Spinal cord (tissue), 10 donors: ENCODE results near the gene TIMM23B. TPM values are rescaled to one million over a fixed set of nuclear protein-coding genes. Genes with fewer than 3 reads are reported as not detected.
"Not testable (repeated sequence)": the region's sequence is repeated elsewhere in the genome, so short reads cannot be mapped to it uniquely, and the experiment has no call there.

ENCODE experiments used
- DNase-seq, 6 donors: peaks; one replicate each; pipeline versions ENCODE4 v3.0.0 to v3.0.0-alpha.2; 2013 to 2015; ENCODE audit warnings: low spot score in 6 of 6, low read depth in 4 of 6
- H3K27ac ChIP-seq: one replicate; pipeline ENCODE4 v1.5.1; 2013; ENCODE audit warnings: low read depth, low read length, control low read depth
- H3K27me3 ChIP-seq: one replicate; pipeline ENCODE4 v1.6.1; 2013; ENCODE audit warnings: low read length; ENCODE audit not compliant: control insufficient read depth, insufficient read depth
- H3K36me3 ChIP-seq: one replicate; pipeline ENCODE4 v1.6.1; 2013; ENCODE audit warnings: low read length; ENCODE audit not compliant: control insufficient read depth, insufficient read depth
- H3K4me1 ChIP-seq: one replicate; pipeline ENCODE4 v1.6.1; 2013; ENCODE audit warnings: low read length; ENCODE audit not compliant: control insufficient read depth, insufficient read depth
- H3K4me3 ChIP-seq: one replicate; pipeline ENCODE4 v1.5.1; 2013; ENCODE audit warnings: low read depth, low read length, control low read depth
- H3K9me3 ChIP-seq: one replicate; pipeline ENCODE4 v1.6.1; 2013; ENCODE audit warnings: low read length; ENCODE audit not compliant: control insufficient read depth, insufficient read depth
- WGBS: methylation state at CpG from one replicate; pipeline ENCODE4 v1.1.5; 2013; ENCODE audit warnings: missing lambda C conversion rate; ENCODE audit not compliant: insufficient coverage; 5-methylcytosine and 5-hydroxymethylcytosine counted together
- polyA plus RNA-seq, 2 donors: library from polyadenylated mRNA; unstranded; fragments of 120-200 nt; gene quantifications; one replicate each; pipeline ENCODE4 v1.2.1, GENCODE V29; 2013; ENCODE audit not compliant: insufficient read length in 2 of 2
- total RNA-seq, 2 donors: library from RNA; depleted of rRNA in 1 of 2; stranded (reverse); fragments of 120-200 nt in 1 of 2; fragments of >200 nt in 1 of 2; gene quantifications; one replicate each; pipeline versions ENCODE4 v1.2.3 to v1.2.4, GENCODE V29; 2013 to 2014
- donor health status: healthy.

TIMM23B gene
- total and polyA plus RNA-seq, 4 donors = 8.9 to 23.3 (median 18.3) TPM

- no CpG with 5 or more reads among the region's 2 CpGs for WGBS
Observed at GRCh38 chr10:49971466-49971865, 29.6 kb downstream of the TIMM23B start.

GRCh38 chr10:49972094-49972493, 30.2 kb downstream of the TIMM23B start:
- H3K27me3 ChIP-seq, H3K36me3 ChIP-seq, H3K4me1 ChIP-seq, H3K27ac ChIP-seq, H3K4me3 ChIP-seq, H3K9me3 ChIP-seq, DNase-seq: not testable (repeated sequence)
- no CpG with 5 or more reads among the region's 3 CpGs for WGBS

More at GRCh38 chr10:49971466-49971865, 29.6 kb downstream of the TIMM23B start:
- not testable (repeated sequence) for DNase-seq, H3K4me1 ChIP-seq, H3K27me3 ChIP-seq, H3K9me3 ChIP-seq, H3K4me3 ChIP-seq, H3K27ac ChIP-seq, H3K36me3 ChIP-seq

- H3K9me3 ChIP-seq, DNase-seq, H3K4me3 ChIP-seq, H3K36me3 ChIP-seq, H3K27me3 ChIP-seq, H3K4me1 ChIP-seq, H3K27ac ChIP-seq: not testable (repeated sequence)
- WGBS = 100% methylated on average over 2 of the region's 3 CpGs
Observed at GRCh38 chr10:49977756-49978155, 35.9 kb downstream of the TIMM23B start.

GRCh38 chr10:49987207-49987606, 45.4 kb downstream of the TIMM23B start:
- H3K36me3 ChIP-seq, H3K27ac ChIP-seq, H3K27me3 ChIP-seq, DNase-seq, H3K4me1 ChIP-seq, H3K9me3 ChIP-seq, H3K4me3 ChIP-seq: not testable (repeated sequence)
- WGBS = 90% methylated on average over 1 of the region's 3 CpGs

- WGBS = no CpG with 5 or more reads among the region's 18 CpGs
- H3K9me3 ChIP-seq, H3K36me3 ChIP-seq, H3K27me3 ChIP-seq, DNase-seq, H3K4me1 ChIP-seq, H3K27ac ChIP-seq, H3K4me3 ChIP-seq: not testable (repeated sequence)
Observed at GRCh38 chr10:49988376-49988775, 46.5 kb downstream of the TIMM23B start, which contains the start of gene AGAP6. Gene AGAP6, plus strand, starts transcription at chr10:49988406. Its CDS starts 310 bp downstream, at chr10:49988716.

- not testable (repeated sequence) for DNase-seq, H3K27me3 ChIP-seq, H3K4me3 ChIP-seq, H3K36me3 ChIP-seq, H3K9me3 ChIP-seq, H3K4me1 ChIP-seq, H3K27ac ChIP-seq
- WGBS = no CpG with 5 or more reads among the region's 5 CpGs
Observed at GRCh38 chr10:49995321-49995720, 53.5 kb downstream of the TIMM23B start.

- H3K27me3 ChIP-seq, H3K4me1 ChIP-seq, H3K9me3 ChIP-seq, DNase-seq, H3K36me3 ChIP-seq, H3K4me3 ChIP-seq, H3K27ac ChIP-seq: not testable (repeated sequence)
- WGBS = no CpG with 5 or more reads among the region's 7 CpGs
Observed at GRCh38 chr10:50014024-50014423, 72.2 kb downstream of the TIMM23B start.

- H3K4me3 ChIP-seq, DNase-seq, H3K27me3 ChIP-seq, H3K4me1 ChIP-seq, H3K9me3 ChIP-seq, H3K36me3 ChIP-seq, H3K27ac ChIP-seq: not testable (repeated sequence)
- 79% methylated on average over 2 of the region's 9 CpGs for WGBS
Observed at GRCh38 chr10:50015596-50016220, 73.9 kb downstream of the TIMM23B start.

GRCh38 chr10:50016926-50017325, 75.1 kb downstream of the TIMM23B start:
- H3K4me3 ChIP-seq, H3K27me3 ChIP-seq, H3K4me1 ChIP-seq, H3K9me3 ChIP-seq, H3K27ac ChIP-seq, H3K36me3 ChIP-seq, DNase-seq: not testable (repeated sequence)
- no CpG with 5 or more reads among the region's 5 CpGs for WGBS

- not testable (repeated sequence) for H3K36me3 ChIP-seq, H3K27ac ChIP-seq, H3K27me3 ChIP-seq, DNase-seq, H3K4me3 ChIP-seq, H3K4me1 ChIP-seq, H3K9me3 ChIP-seq
- no CpG with 5 or more reads among the region's 5 CpGs for WGBS
Observed at GRCh38 chr10:50017646-50018045, 75.8 kb downstream of the TIMM23B start.
